Cardiac muscle cell (in vitro differentiated cells and primary cell): ENCODE data around the gene UNC93B1. TPM values are rescaled to one million over a fixed set of nuclear protein-coding genes. Genes with fewer than 3 reads are reported as not detected.

Source experiments
- DNase-seq, 2 donors: peaks; one replicate each; pipeline versions ENCODE4 v3.0.0 to v3.0.0-alpha.2; 2010 to 2017; ENCODE audit warnings: low read depth in 1 of 2, low spot score in 1 of 2
- H3K27ac ChIP-seq: fragments of 200-600 bp; sonication (generic); 2 replicates; pipeline ENCODE4 v1.5.1; 2016
- H3K27me3 ChIP-seq: fragments of 200-600 bp; sonication (generic); 2 replicates; pipeline ENCODE4 v1.6.0; 2016; ENCODE audit warnings: control low read depth
- H3K36me3 ChIP-seq: fragments of 200-600 bp; sonication (generic); 2 replicates; pipeline ENCODE4 v1.5.1; 2016; ENCODE audit warnings: control low read depth
- H3K4me1 ChIP-seq: fragments of 200-600 bp; sonication (generic); 2 replicates; pipeline ENCODE4 v1.8.1; 2017; ENCODE audit warnings: low read depth, mild to moderate bottlenecking, mixed run types
- H3K4me3 ChIP-seq: fragments of 200-600 bp; sonication (generic); 2 replicates; pipeline ENCODE4 v1.5.1; 2016; ENCODE audit warnings: mild to moderate bottlenecking
- H3K9me3 ChIP-seq: fragments of 200-600 bp; sonication (generic); 2 replicates; pipeline ENCODE4 v1.5.1; 2017; ENCODE audit warnings: low read depth, mild to moderate bottlenecking, control low read depth
- polyA plus RNA-seq: library from polyadenylated mRNA; unstranded; fragments of >200 nt; fragmentation: Nextera tagmentation; extraction: Ambion mirVana; gene quantifications from 2 replicates; pipeline ENCODE4 v1.2.1, GENCODE V29; 2016
- total RNA-seq: library from RNA; depleted of rRNA; stranded (reverse); fragments of >200 nt; gene quantifications from 2 replicates; pipeline ENCODE4 v1.2.3, GENCODE V29; 2016
- TF ChIP-seq, protein P1 (sequence below): IDR thresholded peaks from 2 replicates; pipeline ENCODE4 v1.5.1; 2012; ENCODE audit warnings: low read depth, mild to moderate bottlenecking, low read length

UNC93B1 gene
- total and polyA plus RNA-seq, 2 experiments from 2014 or later = 13.2 to 24.0 TPM

- TF ChIP-seq, protein P1, sequence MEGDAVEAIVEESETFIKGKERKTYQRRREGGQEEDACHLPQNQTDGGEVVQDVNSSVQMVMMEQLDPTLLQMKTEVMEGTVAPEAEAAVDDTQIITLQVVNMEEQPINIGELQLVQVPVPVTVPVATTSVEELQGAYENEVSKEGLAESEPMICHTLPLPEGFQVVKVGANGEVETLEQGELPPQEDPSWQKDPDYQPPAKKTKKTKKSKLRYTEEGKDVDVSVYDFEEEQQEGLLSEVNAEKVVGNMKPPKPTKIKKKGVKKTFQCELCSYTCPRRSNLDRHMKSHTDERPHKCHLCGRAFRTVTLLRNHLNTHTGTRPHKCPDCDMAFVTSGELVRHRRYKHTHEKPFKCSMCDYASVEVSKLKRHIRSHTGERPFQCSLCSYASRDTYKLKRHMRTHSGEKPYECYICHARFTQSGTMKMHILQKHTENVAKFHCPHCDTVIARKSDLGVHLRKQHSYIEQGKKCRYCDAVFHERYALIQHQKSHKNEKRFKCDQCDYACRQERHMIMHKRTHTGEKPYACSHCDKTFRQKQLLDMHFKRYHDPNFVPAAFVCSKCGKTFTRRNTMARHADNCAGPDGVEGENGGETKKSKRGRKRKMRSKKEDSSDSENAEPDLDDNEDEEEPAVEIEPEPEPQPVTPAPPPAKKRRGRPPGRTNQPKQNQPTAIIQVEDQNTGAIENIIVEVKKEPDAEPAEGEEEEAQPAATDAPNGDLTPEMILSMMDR = no peak
- Histone ChIP-seq H3K27ac (no peak overlapping the region), H3K9me3 (no peaks in the 10 kb centered on the region), H3K27me3 (no peaks in the 10 kb centered on the region), H3K4me1 (no peaks in the 10 kb centered on the region), H3K4me3 (no peak overlapping the region), H3K36me3 (no peaks in the 10 kb centered on the region)
- no peak for DNase-seq
Measured at GRCh38 chr11:68017980-68018729, 14.3 kb upstream of the UNC93B1 start.

DNA sequence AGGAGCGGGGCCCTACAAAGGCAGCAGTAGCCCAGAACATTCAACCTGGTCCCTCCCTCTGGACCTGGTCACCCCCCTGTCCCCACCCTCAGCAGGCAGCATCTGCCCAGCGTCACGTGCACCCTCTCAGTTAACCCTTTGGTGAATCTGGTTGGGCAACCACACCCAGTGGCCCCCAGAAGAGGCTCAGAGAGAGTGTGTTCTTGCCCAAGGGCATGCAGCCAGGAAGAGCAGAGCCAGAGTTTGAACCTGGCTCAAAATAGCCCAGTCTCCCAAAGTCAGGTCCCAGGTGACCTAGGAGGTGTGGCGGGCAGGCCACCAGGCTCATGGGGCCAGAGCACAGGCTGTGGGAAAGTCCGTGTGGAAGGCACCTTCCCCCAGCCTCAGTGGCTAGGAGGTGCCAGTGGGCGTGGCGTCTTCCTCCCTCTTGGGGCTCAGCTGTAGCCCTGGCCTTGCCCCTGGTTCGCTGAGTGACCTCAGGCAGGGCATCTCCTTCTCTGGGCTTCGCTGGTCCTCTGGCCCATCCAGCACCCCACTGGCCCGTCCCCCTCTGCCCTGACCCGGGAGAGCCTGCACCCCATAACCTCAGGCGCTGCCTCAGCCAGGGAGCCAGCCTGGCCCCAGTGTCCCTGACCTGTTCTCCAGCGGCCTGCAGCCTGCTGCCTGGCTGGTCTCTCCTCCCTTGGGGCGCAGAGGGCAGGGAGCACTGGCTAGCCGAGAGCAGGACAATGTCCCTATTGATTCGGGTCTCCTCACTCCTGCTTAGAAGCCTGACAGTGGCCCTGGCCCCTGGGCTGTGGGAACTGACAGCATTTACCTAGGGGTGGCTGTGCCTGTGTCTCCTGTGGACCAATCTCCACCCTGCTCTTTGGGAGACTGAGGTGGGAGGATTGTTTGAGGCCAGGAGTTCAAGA is 13.3 kb upstream of the UNC93B1 start:
- Histone ChIP-seq H3K9me3 (no peaks in the 10 kb centered on the region), H3K27me3 (no peaks in the 10 kb centered on the region), H3K4me3 (no peak overlapping the region), H3K27ac (no peak overlapping the region), H3K4me1 (no peaks in the 10 kb centered on the region), H3K36me3 (no peaks in the 10 kb centered on the region)
- no peak for DNase-seq
- TF ChIP-seq, protein P1 = no peak

- H3K9me3 ChIP-seq = no peaks in the 10 kb centered on the region
- TF ChIP-seq, protein P1 = no peak
- no peaks in the 10 kb centered on the region for H3K4me1 ChIP-seq
- no peaks in the 10 kb centered on the region for H3K36me3 ChIP-seq
- DNase-seq = no peak
- H3K4me3 ChIP-seq = no peak overlapping the region
- H3K27me3 ChIP-seq = no peaks in the 10 kb centered on the region
- H3K27ac ChIP-seq = no peak overlapping the region
Measured at GRCh38 chr11:68016161-68016903, 12.4 kb upstream of the UNC93B1 start.

- H3K27ac ChIP-seq = no peak overlapping the region
- TF ChIP-seq, protein P1 = no peak
- H3K4me3 ChIP-seq = no peak overlapping the region
- no peaks in the 10 kb centered on the region for H3K4me1 ChIP-seq
- DNase-seq = no peak
- no peaks in the 10 kb centered on the region for H3K27me3 ChIP-seq
- no peaks in the 10 kb centered on the region for H3K36me3 ChIP-seq
- H3K9me3 ChIP-seq = no peaks in the 10 kb centered on the region
Measured at GRCh38 chr11:68015467-68015866, 11.6 kb upstream of the UNC93B1 start.

DNA sequence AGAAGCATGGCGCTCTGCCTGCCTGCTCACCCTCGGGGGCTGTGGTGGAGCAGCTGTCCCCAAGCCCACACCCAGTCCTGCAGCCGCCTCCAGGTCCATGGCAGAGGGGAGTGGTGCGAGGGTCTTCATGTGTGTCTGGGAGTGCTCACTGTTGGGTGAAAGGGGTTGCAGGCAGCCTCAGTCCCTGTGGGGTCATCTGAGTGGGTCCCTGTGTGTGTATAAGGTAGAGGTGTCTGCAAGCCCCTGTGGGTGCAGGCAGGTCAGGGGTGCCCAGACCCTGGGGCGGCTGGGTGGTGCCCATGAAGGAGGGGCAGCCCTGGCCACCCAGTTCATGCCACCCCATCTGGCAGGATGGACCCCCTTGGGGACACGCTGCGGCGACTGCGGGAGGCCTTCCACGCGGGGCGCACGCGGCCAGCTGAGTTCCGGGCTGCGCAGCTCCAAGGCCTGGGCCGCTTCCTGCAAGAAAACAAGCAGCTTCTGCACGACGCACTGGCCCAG is 11.1 kb upstream of the UNC93B1 start:
- Histone ChIP-seq H3K4me3 (no peak overlapping the region), H3K36me3 (no peaks in the 10 kb centered on the region), H3K4me1 (peaks cover 3% of the 10 kb centered on the region), H3K27me3 (no peaks in the 10 kb centered on the region), H3K27ac (no peak overlapping the region), H3K9me3 (no peaks in the 10 kb centered on the region)
- DNase-seq = no peak
- TF ChIP-seq, protein P1 = no peak
